Activated CD4-positive, alpha-beta T cell treated with anti-CD3 and anti-CD28 coated beads, Interleukin-2, amount 10 ng/mL, durations not matched to agents 7 days and 5 days (primary cell): ENCODE data around the gene L3MBTL2. TPM values are rescaled to one million over a fixed set of nuclear protein-coding genes. Genes with fewer than 3 reads are reported as not detected.

Experiments
- CTCF ChIA-PET: fragments of 350-600 bp; sonication (Branson Sonifier 250); formaldehyde crosslinking; loops from one replicate; lab custom pipeline; 2021; ENCODE audit warnings: antibody characterized with exemption; lab: Charles Lee
- POLR2A ChIA-PET: fragments of 350-600 bp; sonication (Branson Sonifier 250); formaldehyde crosslinking; loops from one replicate; lab custom pipeline; 2021; ENCODE audit warnings: antibody characterized with exemption; lab: Charles Lee
- DNase-seq: peaks from one replicate; pipeline ENCODE4 v3.0.0-alpha.2; 2020
- H3K27ac Mint-ChIP-seq: one replicate; pipeline ENCODE4 v1.8.0; 2021; ENCODE audit warnings: mild to moderate bottlenecking, moderate library complexity, mixed read lengths
- H3K27me3 Mint-ChIP-seq: one replicate; pipeline ENCODE4 v1.8.0; 2021; ENCODE audit warnings: mixed read lengths
- H3K36me3 Mint-ChIP-seq: one replicate; pipeline ENCODE4 v1.8.0; 2021; ENCODE audit warnings: low read depth, mixed read lengths
- H3K4me1 Mint-ChIP-seq: one replicate; pipeline ENCODE4 v1.8.0; 2021; ENCODE audit warnings: mixed read lengths
- H3K4me3 Mint-ChIP-seq: one replicate; pipeline ENCODE4 v1.8.0; 2021; ENCODE audit warnings: mild to moderate bottlenecking, moderate library complexity, mixed read lengths
- H3K9me3 Mint-ChIP-seq: one replicate; pipeline ENCODE4 v1.8.0; 2021; ENCODE audit warnings: mixed read lengths
- total RNA-seq, 2 experiments: library from RNA; stranded (reverse); gene quantifications; one replicate each; pipeline ENCODE4 v1.2.3, GENCODE V29; 2021

Gene L3MBTL2
- total RNA-seq, 2 experiments from 2014 or later, result 37.0 to 37.2 TPM

DNA sequence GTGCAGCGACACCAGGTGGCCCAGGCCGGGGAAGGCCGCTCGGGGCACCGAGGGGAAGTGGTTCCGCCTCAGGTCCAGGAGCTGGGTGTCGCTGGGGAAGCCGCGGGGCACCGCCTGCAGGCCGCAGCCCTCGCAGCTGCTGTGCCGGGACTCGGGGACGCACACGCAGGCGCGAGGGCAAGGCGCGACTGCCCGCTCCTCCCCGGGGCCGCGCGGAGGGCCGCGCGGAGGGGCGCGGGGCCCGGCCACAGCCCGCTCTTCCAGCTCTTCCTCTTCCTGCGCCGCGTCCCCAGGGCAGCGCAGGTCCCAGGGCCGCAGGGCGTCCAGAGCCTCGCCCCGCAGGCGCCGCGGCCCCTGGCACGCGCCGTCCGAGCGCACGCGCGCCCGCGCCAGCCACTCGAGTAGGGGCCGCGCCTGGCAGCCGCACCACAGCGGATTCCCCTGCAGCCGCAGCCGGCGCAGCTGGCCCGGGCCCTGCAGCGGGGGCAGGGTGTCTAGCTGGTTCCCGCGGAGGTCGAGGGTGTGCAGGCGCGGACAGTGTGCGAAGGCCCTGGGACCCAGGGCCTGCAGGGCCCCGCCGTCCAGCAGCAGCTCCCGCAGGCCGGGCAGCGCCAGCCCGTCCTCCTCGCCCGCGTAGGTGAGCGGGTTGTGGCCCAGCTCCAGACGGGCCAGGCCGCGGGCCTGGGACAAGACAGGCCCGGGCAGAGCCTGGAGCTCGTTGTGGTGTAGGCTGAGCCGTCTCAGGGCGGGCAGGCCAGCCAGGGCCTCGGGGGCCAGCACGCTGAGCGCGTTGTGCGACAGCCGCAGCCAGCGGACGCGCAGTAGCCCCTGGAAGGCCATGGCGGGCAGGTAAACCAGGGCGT lies 32.8 kb downstream of the L3MBTL2 start:
- POLR2A ChIA-PET, result interaction anchor here (0.6 to 1.3 kb wide), 3 partner anchors 11 to 315 kb away, joined by 3 to 7 read pairs (median 3); no protein-coding TSS in a partner anchor
- no peaks in the 10 kb centered on the region for H3K9me3 Mint-ChIP-seq
- peak overlapping the region; percentile 58 for H3K4me3 Mint-ChIP-seq
- DNase-seq, result peak; percentile 87
- no peak overlapping the region for H3K27ac Mint-ChIP-seq
- H3K36me3 Mint-ChIP-seq, result no peaks in the 10 kb centered on the region
- peaks cover 2% of the 10 kb centered on the region for H3K27me3 Mint-ChIP-seq
- peaks cover 6% of the 10 kb centered on the region for H3K4me1 Mint-ChIP-seq
- CTCF ChIA-PET, result interaction anchor here (0.6 to 2.6 kb wide), 35 partner anchors 9 to 710 kb away, joined by 3 to 38 read pairs (median 4); partner anchors contain the start of genes EP300, RANGAP1 and RBX1

DNA sequence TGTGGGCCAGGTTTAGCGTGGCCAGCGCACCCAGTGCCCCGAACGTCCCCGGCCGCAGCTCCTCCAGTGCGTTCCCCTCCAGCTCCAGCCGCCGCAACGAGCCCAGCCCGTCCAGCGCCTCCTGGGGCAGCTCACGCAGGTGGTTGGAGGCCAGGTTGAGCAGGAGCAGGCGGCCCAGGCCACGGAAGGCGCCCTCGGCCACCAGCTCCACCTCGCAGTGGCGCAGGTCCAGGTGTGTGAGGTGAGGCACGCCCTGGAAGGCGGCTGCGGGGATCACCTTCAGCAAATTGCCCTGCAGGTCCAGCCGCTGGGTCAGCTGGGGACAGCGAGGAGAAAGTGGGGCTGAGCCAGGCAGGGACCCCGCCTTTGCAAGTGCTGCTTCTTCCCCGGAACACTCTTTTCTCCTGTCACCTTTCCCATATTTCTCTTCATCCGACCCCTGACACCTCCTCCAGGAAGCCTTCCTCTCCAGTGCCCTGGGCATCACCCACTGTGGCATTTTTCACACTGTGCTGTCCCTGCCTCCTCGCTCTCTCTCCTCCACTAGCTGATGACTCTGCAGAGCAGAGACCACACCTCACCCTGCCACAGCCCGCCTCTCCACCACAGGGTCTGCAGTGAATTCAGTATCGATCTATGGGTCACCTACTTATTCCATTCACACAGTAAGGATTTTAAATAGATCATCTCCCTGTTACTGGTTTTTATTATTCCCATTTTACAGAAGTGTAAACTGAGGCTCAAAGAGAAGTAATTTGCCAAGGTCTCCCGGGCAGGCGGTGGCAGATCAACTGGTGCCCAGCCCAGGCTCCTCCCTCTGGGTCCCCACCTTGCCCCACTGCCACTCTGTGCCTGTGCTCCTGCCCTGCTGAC lies 33.7 kb downstream of the L3MBTL2 start:
- peaks cover 2% of the 10 kb centered on the region for H3K36me3 Mint-ChIP-seq
- ChIA-PET POLR2A (interaction anchor here (1.3 kb wide), 1 partner anchor 12 kb away, joined by 3 read pairs; no protein-coding TSS in a partner anchor), CTCF (interaction anchor here (0.6 to 2.5 kb wide), 13 partner anchors 9 to 316 kb away, joined by 3 to 38 read pairs (median 5); partner anchors contain the start of genes EP300 and RANGAP1)
- peaks cover 2% of the 10 kb centered on the region for H3K27me3 Mint-ChIP-seq
- H3K9me3 Mint-ChIP-seq, result no peaks in the 10 kb centered on the region
- no peak overlapping the region for H3K27ac Mint-ChIP-seq
- DNase-seq, result no peak
- peak overlapping the region; percentile 56 for H3K4me3 Mint-ChIP-seq
- peaks cover 6% of the 10 kb centered on the region for H3K4me1 Mint-ChIP-seq

DNA sequence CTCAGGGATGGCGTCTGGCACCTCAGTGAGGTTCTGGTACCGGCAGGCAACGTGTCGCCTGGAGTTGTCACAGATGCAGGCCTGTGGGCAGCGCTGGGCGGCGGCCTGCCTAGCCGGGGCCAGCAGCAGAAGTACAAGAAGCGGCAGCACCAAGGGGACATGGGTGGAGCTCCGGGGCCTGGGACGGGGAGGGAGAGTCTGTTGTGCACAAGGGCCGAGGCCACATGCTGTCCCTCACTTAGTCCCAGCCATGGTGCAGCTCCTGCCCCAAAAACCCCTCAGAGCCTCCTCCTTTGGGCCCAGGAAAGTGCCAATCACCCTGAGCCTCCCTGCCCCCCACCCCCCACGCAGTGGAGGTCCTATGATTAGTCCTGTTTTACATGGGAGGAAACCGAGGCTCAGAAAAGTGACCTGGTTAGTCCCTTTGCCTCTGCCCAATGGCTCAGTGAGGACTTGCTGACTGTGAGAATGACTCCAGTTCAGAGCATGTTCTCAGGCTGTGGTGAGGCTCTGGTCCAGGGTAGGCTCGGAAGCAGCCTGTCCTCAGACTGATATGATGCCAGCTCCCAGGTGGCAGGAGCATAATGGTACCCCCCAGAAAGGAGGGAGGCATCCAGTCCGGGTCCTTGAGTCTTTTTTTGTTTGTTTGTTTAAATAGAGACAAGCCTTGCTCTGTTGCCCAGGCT lies 34.5 kb downstream of the L3MBTL2 start:
- Mint-ChIP-seq H3K27ac (no peak overlapping the region), H3K9me3 (no peaks in the 10 kb centered on the region), H3K27me3 (peaks cover 2% of the 10 kb centered on the region), H3K4me3 (no peak overlapping the region), H3K36me3 (peaks cover 2% of the 10 kb centered on the region), H3K4me1 (peaks cover 6% of the 10 kb centered on the region)
- CTCF ChIA-PET, result interaction anchor here (1.1 to 2.5 kb wide), 2 partner anchors 9 to 147 kb away, joined by 3 to 9 read pairs; partner anchors contain the start of gene EP300
- POLR2A ChIA-PET, result no interaction called here
- DNase-seq, result no peak

- POLR2A ChIA-PET, result no interaction called here
- peaks cover 6% of the 10 kb centered on the region for H3K4me1 Mint-ChIP-seq
- no peak within 1 kb of the TSS for H3K4me3 Mint-ChIP-seq
- no peaks in the 10 kb centered on the region for H3K9me3 Mint-ChIP-seq
- CTCF ChIA-PET, result interaction anchor here (0.6 to 0.7 kb wide), 2 partner anchors 282 to 317 kb away, joined by 3 read pairs; no protein-coding TSS in a partner anchor
- no peak for DNase-seq
- H3K27ac Mint-ChIP-seq, result no peak within 1 kb of the TSS
- H3K36me3 Mint-ChIP-seq, result peaks cover 2% of the 10 kb centered on the region
- H3K27me3 Mint-ChIP-seq, result peaks cover 2% of the 10 kb centered on the region
Observed at GRCh38 chr22:41240377-41241132, 35.4 kb downstream of the L3MBTL2 start, which contains the start of gene CHADL. Gene CHADL, minus strand, starts transcription at chr22:41240931. Its CDS starts 50 bp downstream, at chr22:41240881.

DNA sequence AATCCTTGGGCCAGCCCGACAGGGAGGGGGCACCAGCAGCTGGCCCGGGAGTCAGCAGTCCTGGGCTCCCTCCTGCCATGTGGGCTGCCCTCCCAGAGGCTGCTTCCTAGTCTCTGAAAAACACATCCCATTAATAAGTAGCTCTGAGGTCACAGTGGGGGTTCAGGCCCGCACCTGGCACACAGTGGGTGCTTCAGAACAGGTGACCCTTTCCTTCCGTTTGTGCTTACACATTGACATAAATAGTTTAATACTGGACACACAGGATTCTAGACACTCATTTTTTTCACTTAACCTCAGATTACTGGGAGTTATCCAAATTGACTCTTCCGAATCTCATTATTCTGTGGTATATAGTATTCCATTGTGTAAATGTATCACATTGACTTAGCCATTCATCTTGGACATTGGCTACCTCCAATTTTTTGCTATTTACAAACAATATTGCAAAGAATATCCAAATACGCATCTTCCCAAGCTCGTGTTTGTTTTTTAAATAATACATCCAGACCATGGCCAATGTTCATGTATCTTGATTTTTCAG lies 36.1 kb downstream of the L3MBTL2 start:
- Mint-ChIP-seq H3K27me3 (peaks cover 2% of the 10 kb centered on the region), H3K4me3 (no peak overlapping the region), H3K4me1 (peaks cover 6% of the 10 kb centered on the region), H3K9me3 (no peaks in the 10 kb centered on the region), H3K27ac (no peak overlapping the region), H3K36me3 (peaks cover 2% of the 10 kb centered on the region)
- no peak for DNase-seq
- CTCF ChIA-PET, result interaction anchor here (0.6 to 0.7 kb wide), 3 partner anchors 13 to 318 kb away, joined by 3 to 4 read pairs (median 3); no protein-coding TSS in a partner anchor
- POLR2A ChIA-PET, result interaction anchor here (0.7 kb wide), 1 partner anchor 31 kb away, joined by 3 read pairs; no protein-coding TSS in a partner anchor

- Mint-ChIP-seq H3K4me1 (peaks cover 3% of the 10 kb centered on the region), H3K9me3 (no peaks in the 10 kb centered on the region), H3K27ac (no peak overlapping the region), H3K27me3 (peaks cover 2% of the 10 kb centered on the region), H3K4me3 (no peak overlapping the region), H3K36me3 (peaks cover 6% of the 10 kb centered on the region)
- ChIA-PET POLR2A (no interaction called here), CTCF (interaction anchor here (0.9 kb wide), 1 partner anchor 35 kb away, joined by 3 read pairs; no protein-coding TSS in a partner anchor)
- no peak for DNase-seq
Observed at GRCh38 chr22:41242396-41243117, 37.4 kb downstream of the L3MBTL2 start.

DNA sequence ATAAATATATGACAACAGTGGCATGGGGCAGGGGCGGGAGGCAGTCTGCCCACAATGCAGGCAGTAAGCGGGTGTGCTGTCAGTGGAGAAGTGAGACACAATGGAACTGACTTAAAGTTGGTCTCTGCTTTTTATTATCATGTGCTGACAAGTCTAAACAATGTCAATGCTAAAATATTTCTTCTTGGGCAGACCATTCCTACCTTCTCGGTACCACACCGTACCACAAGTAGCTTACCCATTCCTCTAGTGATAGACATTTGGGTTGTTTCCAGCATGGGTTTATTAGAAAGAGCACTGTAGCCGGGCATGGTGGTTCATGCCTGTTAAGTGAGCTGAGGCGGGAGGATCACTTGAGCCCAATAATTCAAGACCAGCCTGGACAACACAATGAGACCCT lies 38.2 kb downstream of the L3MBTL2 start:
- H3K4me3 Mint-ChIP-seq, result no peak overlapping the region

GRCh38 chr22:41245917-41246499 lies 40.9 kb downstream of the L3MBTL2 start:
- Mint-ChIP-seq H3K4me3 (no peak overlapping the region), H3K4me1 (no peaks in the 10 kb centered on the region), H3K9me3 (no peaks in the 10 kb centered on the region), H3K27me3 (no peaks in the 10 kb centered on the region), H3K27ac (no peak overlapping the region), H3K36me3 (peaks cover 17% of the 10 kb centered on the region)
- POLR2A ChIA-PET, result no interaction called here
- DNase-seq, result no peak
- CTCF ChIA-PET, result no interaction called here

More for the DNA sequence above, 38.2 kb downstream of the L3MBTL2 start:
- no peak for DNase-seq
- Mint-ChIP-seq H3K27me3 (peaks cover 2% of the 10 kb centered on the region), H3K27ac (no peak overlapping the region), H3K9me3 (no peaks in the 10 kb centered on the region), H3K36me3 (peaks cover 8% of the 10 kb centered on the region), H3K4me1 (peaks cover 3% of the 10 kb centered on the region)
- CTCF ChIA-PET, result interaction anchor here (0.9 kb wide), 1 partner anchor 26 kb away, joined by 3 read pairs; no protein-coding TSS in a partner anchor
- POLR2A ChIA-PET, result no interaction called here

- ChIA-PET CTCF (interaction anchor here (0.7 to 2.4 kb wide), 2 partner anchors 9 to 256 kb away, joined by 4 to 9 read pairs; no protein-coding TSS in a partner anchor), POLR2A (no interaction called here)
- no peak overlapping the region for H3K27ac Mint-ChIP-seq
- H3K27me3 Mint-ChIP-seq, result no peaks in the 10 kb centered on the region
- H3K4me1 Mint-ChIP-seq, result no peaks in the 10 kb centered on the region
- no peak overlapping the region for H3K4me3 Mint-ChIP-seq
- no peaks in the 10 kb centered on the region for H3K9me3 Mint-ChIP-seq
- DNase-seq, result no peak
- H3K36me3 Mint-ChIP-seq, result peaks cover 28% of the 10 kb centered on the region
Observed at GRCh38 chr22:41247703-41248102, 42.6 kb downstream of the L3MBTL2 start.

GRCh38 chr22:41248314-41248713 lies 43.2 kb downstream of the L3MBTL2 start:
- no peak overlapping the region for H3K27ac Mint-ChIP-seq
- CTCF ChIA-PET, result interaction anchor here (2.4 kb wide), 1 partner anchor 10 kb away, joined by 9 read pairs; no protein-coding TSS in a partner anchor

More at GRCh38 chr22:41248314-41248713, 43.2 kb downstream of the L3MBTL2 start:
- Mint-ChIP-seq H3K9me3 (no peaks in the 10 kb centered on the region), H3K27me3 (no peaks in the 10 kb centered on the region), H3K4me1 (no peaks in the 10 kb centered on the region), H3K4me3 (no peak overlapping the region), H3K36me3 (peaks cover 32% of the 10 kb centered on the region)
- DNase-seq, result no peak
- POLR2A ChIA-PET, result no interaction called here
